Suprapubic skin (tissue), 4 donors: ENCODE data around the gene PIP5K1A.
"Not testable (repeated sequence)": the region's sequence is repeated elsewhere in the genome, so short reads cannot be mapped to it uniquely, and the experiment has no call there.

Experiments
- EP300 ChIP-seq: sonication (generic); formaldehyde crosslinking; IDR thresholded peaks from one replicate; pipeline ENCODE4 v1.6.1; 2017; ENCODE audit warnings: antibody characterized with exemption
- POLR2AphosphoS5 ChIP-seq, 3 donors: sonication (generic); formaldehyde crosslinking; IDR thresholded peaks; one replicate each; pipeline ENCODE4 v1.6.1; 2017; ENCODE audit warnings: antibody characterized with exemption in 3 of 3
- TF ChIP-seq, protein P1 (sequence below), 2 donors: fragments of 200-600 bp in 1 of 2; fragments of 450-650 bp in 1 of 2; sonication (generic) in 1 of 2; IDR thresholded peaks; one replicate each; pipeline ENCODE4 v1.5.1; 2016 to 2019; ENCODE audit warnings: antibody characterized with exemption in 2 of 2, mild to moderate bottlenecking in 1 of 2, moderate library complexity in 1 of 2

DNA sequence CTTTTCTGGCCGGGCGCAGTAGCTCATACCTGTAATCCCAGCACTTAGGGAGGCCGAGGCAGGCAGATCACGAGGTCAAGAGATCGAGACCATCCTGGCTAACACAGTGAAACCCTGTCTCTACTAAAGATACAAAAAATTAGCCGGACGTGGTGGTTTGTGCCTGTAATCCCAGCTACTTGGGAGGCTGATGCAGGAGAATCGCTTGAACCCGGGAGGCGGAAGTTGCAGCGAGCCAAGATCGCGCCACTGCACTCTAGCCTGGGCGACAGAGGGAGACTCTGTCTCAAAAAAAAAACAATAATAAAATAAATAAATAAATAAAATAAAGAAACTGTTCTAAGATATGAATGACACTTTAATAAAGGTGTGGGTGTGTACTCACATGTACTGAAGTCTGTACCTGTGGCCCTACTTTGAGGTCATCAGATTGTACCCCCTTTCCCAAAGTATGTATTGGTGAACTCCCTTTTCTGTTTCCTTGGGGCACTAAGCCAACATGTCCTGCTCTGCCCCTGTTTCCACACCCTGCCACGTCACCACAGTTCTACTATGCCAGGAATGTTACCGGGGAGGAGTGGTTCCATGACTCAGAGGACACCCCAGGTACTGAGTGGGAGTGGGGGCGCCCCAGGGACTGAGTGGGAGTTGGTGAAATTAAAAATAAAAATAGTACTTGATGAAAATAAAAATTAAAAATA lies 3.3 kb upstream of the PIP5K1A start:
- TF ChIP-seq, protein P1, sequence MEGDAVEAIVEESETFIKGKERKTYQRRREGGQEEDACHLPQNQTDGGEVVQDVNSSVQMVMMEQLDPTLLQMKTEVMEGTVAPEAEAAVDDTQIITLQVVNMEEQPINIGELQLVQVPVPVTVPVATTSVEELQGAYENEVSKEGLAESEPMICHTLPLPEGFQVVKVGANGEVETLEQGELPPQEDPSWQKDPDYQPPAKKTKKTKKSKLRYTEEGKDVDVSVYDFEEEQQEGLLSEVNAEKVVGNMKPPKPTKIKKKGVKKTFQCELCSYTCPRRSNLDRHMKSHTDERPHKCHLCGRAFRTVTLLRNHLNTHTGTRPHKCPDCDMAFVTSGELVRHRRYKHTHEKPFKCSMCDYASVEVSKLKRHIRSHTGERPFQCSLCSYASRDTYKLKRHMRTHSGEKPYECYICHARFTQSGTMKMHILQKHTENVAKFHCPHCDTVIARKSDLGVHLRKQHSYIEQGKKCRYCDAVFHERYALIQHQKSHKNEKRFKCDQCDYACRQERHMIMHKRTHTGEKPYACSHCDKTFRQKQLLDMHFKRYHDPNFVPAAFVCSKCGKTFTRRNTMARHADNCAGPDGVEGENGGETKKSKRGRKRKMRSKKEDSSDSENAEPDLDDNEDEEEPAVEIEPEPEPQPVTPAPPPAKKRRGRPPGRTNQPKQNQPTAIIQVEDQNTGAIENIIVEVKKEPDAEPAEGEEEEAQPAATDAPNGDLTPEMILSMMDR (IDR thresholded peaks at IDR 0.05): not testable (repeated sequence)
- not testable (repeated sequence) for TF ChIP-seq EP300
- peak; percentile 41 to 91 (median 75) for TF ChIP-seq POLR2AphosphoS5 (IDR thresholded peaks at IDR 0.05)
